ENCODE measurements around the gene LDLRAD3. TPM values are rescaled to one million over a fixed set of nuclear protein-coding genes. Genes with fewer than 3 reads are reported as not detected.
A peak's percentile ranks its signal among the peaks of the same experiment; 100 is the strongest.

The LDLRAD3 gene
- polyA plus RNA-seq, 1 of the 3 experiments (the other 2 are of a cell fraction) = 10.6 TPM

GRCh38 chr11:36013950-36014897, 70.4 kb downstream of the LDLRAD3 start:
- no peak overlapping the region for H3K4me2 ChIP-seq

GRCh38 chr11:36014898-36015665, 71.2 kb downstream of the LDLRAD3 start:
- Histone ChIP-seq H3K4me2 (no peak overlapping the region), H3K27me3 (ENCODE audit: insufficient read depth) (no peaks in the 10 kb centered on the region), H3K27ac (ENCODE audit: low read depth in 2 of 2, low read length in 1 of 2) (no peak overlapping the region), H3K9me2 (no peaks in the 10 kb centered on the region), H2AFZ (ENCODE audit: low read depth) (no peak overlapping the region), H3K9ac (no peak overlapping the region), H3K4me3 (ENCODE audit: low read depth in 2 of 2, low read length in 1 of 2) (no peak overlapping the region), H3K9me3 (no peaks in the 10 kb centered on the region), H3K79me2 (ENCODE audit: insufficient read depth) (peaks cover 22% of the 10 kb centered on the region), H3K36me3 (replicated peaks in 1 of 2; ENCODE audit: control insufficient read depth in 1 of 2, insufficient read depth in 2 of 2, low read length in 1 of 2) (no peaks in the 10 kb centered on the region), H3K4me1 (ENCODE audit: control insufficient read depth in 1 of 2, insufficient read depth in 2 of 2, low read depth in 1 of 2, low read length in 1 of 2) (peaks cover 21 to 41% of the 10 kb centered on the region in 2 experiments), H3F3A (replicated peaks; ENCODE audit: insufficient read depth) (peaks cover 8% of the 10 kb centered on the region), H4K20me1 (ENCODE audit: insufficient read depth) (no peaks in the 10 kb centered on the region)
- WGBS (ENCODE audit: low lambda C conversion rate) = 93% methylated on average over 14 of the region's 14 CpGs
- DNase-seq = no peak
- CTCF ChIA-PET = interaction anchor here (1.2 kb wide), 1 partner anchor 193 kb away, joined by 5 read pairs; no protein-coding TSS in a partner anchor
- TF ChIP-seq SMC3 (IDR thresholded peaks at IDR 0.05; ENCODE audit: low read depth, low read length) (no peak), EZH2phosphoT487 (IDR thresholded peaks at IDR 0.05; ENCODE audit: borderline replicate concordance, low read depth) (no peak), RXRA (IDR thresholded peaks at IDR 0.05; ENCODE audit: borderline replicate concordance, low read depth) (no peak), MXI1 (IDR thresholded peaks at IDR 0.05; ENCODE audit: low read depth, low read length) (no peak), FOXJ3 (CRISPR knock-in tag; IDR thresholded peaks at IDR 0.05) (no peak), MAX (IDR thresholded peaks at IDR 0.05; ENCODE audit: low read depth) (no peak), TAF1 (IDR thresholded peaks at IDR 0.05; ENCODE audit: borderline replicate concordance, low read depth, low read length) (no peak), RFX5 (IDR thresholded peaks at IDR 0.05; ENCODE audit: low read length) (no peak), ELF1 (IDR thresholded peaks at IDR 0.05) (no peak), GATA2 (CRISPR knock-in tag; IDR thresholded peaks at IDR 0.05) (no peak), IRF3 (IDR thresholded peaks at IDR 0.05; ENCODE audit: low read depth, low read length) (no peak), PBX3 (IDR thresholded peaks at IDR 0.05) (no peak), TEAD4 (IDR thresholded peaks at IDR 0.05; ENCODE audit: borderline replicate concordance, insufficient read depth) (no peak), RCOR1 (IDR thresholded peaks at IDR 0.05; ENCODE audit: low read length) (no peak)
- POLR2A ChIA-PET = no interaction called here

More at GRCh38 chr11:36013950-36014897, 70.4 kb downstream of the LDLRAD3 start:
- CTCF ChIA-PET = interaction anchor here (1.4 kb wide), 1 partner anchor 118 kb away, joined by 3 read pairs; no protein-coding TSS in a partner anchor
- Histone ChIP-seq H2AFZ (ENCODE audit: low read depth) (no peak overlapping the region), H3K4me1 (ENCODE audit: control insufficient read depth in 1 of 2, insufficient read depth in 2 of 2, low read depth in 1 of 2, low read length in 1 of 2) (peaks cover 17 to 37% of the 10 kb centered on the region in 2 experiments; a peak in 3 of 4 replicates), H3F3A (replicated peaks; ENCODE audit: insufficient read depth) (peaks cover 15% of the 10 kb centered on the region), H3K9me3 (no peaks in the 10 kb centered on the region), H3K4me3 (ENCODE audit: low read depth in 2 of 2, low read length in 1 of 2) (no peak overlapping the region), H4K20me1 (ENCODE audit: insufficient read depth) (0 out of 2 replicates have a peak, but pooled peaks cover 2% of the 10 kb centered on the region), H3K27me3 (ENCODE audit: insufficient read depth) (no peaks in the 10 kb centered on the region), H3K9me2 (no peaks in the 10 kb centered on the region), H3K36me3 (replicated peaks in 1 of 2; ENCODE audit: control insufficient read depth in 1 of 2, insufficient read depth in 2 of 2, low read length in 1 of 2) (no peaks in the 10 kb centered on the region), H3K9ac (no peak overlapping the region), H3K27ac (ENCODE audit: low read depth in 2 of 2, low read length in 1 of 2) (no peak overlapping the region), H3K79me2 (ENCODE audit: insufficient read depth) (peaks cover 22% of the 10 kb centered on the region)
- DNase-seq = no peak
- peak in 1 of 2 experiments; percentile 17; a peak in 1 of 4 replicates for TF ChIP-seq EP300 (IDR thresholded peaks at IDR 0.05; ENCODE audit: borderline replicate concordance in 1 of 2, low read depth in 1 of 2, low read length in 1 of 2)
- TF ChIP-seq PBX3 (IDR thresholded peaks at IDR 0.05) = peak; percentile 47; the same call in 1 of the 2 replicates
- no peak for TF ChIP-seq TCF12 (IDR thresholded peaks at IDR 0.05)
- WGBS (ENCODE audit: low lambda C conversion rate) = 89% methylated on average over 8 of the region's 8 CpGs
- POLR2A ChIA-PET = no interaction called here

All from SK-N-SH (cell line).